Tongue (tissue), 2 donors: ENCODE data around the gene TNRC18. TPM values are rescaled to one million over a fixed set of nuclear protein-coding genes. Genes with fewer than 3 reads are reported as not detected.

Source experiments
- DNase-seq: peaks from one replicate; pipeline ENCODE4 v3.0.0-alpha.2; 2015
- total RNA-seq: library from RNA; depleted of rRNA; stranded (reverse); fragments of >200 nt; gene quantifications from one replicate; pipeline ENCODE4 v1.2.3, GENCODE V29; 2014

Gene TNRC18
- total RNA-seq, 1 donor from 2014 or later = 63.0 TPM

DNA sequence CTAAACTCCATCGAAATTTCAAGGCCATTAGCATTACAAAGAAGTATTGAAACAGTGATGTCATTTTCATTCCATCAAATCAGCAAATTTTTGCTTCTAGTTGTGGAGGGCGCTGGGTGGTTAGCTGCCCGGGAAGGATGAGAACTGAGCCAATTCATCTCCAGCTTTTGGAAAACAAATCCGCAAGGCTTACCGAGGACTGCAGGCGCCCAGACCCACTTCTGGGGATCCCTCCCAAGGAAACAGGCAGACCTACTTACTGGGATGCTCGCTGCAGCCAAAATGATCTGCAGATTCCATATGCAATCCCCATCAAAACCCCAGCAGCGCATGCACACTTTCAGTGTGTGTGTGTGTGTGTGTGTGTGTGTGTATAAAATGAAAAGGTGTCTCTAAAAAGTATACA is 19.2 kb downstream of the TNRC18 start:
- DNase-seq = peak; percentile 36

DNA sequence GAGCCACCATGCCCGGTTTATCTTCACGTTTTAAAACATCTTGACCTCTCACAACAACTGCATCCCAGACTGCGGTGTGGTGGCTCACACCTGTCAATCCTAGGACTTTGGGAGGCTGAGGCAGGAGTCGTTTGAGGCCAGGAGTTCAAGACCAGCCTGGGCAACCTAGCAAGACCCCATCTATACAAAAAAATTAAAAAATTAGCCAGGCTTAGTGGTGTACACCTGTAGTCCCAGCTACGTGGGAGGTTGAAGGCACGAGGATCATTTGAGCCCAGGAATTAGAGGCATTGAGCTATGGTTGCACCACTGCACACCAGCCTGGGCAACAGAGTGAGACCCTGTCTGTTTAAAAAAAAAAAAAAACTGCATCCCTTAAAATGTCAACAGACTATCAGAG is 20.2 kb downstream of the TNRC18 start:
- no peak for DNase-seq

DNA sequence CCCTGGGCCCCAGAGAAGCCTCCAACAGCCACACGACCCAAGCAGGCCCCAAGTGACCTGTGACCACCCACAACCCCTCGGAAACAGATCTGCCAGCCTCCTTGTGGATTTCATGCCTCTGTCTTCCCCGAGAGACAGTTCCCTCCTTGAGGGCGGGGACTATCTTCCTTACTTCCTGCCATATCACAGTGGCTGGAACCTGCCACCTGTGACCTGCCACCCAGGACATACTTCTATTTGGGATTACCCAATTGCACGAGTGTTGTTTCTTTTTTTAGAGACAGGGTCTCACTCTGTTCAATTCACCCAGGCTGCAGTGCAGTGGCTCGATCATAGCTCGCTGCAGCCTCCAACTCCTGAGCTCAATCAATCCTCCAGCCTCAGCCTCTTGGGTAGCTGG is 25.9 kb downstream of the TNRC18 start:
- no peak for DNase-seq

DNA sequence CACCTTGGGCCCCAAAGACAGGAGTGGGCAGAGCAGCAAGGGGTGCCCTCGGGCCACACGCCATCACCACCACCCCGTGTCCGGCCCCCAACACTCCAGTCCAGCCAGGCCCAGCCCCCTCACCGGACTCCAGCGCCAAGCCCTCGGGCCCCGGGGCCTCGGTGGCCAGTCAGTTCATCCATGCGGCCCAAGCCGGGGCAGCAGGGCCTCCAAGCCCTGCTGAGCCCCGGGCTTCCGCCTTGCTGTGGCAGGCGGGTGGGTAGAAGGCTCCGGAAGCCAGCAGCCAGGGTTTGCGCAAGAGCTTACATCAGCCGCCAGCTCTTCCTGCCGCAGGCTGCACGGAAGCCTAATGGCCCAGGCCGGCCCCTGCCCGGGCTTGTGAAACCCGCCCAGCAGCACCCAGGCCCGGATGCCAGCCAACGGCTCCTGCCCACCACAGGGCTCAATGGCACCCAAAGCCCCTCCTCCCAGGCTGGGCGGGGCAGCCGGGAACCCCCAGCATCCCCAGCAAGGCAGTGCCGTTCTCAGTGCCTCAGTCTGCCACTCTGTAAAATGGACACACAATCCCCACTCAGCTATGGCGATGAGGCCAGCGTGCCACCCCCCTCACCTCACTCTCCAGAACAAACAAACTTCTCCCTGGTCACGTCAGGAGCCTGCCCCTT is 26.5 kb downstream of the TNRC18 start:
- peak; percentile 35 for DNase-seq

DNA sequence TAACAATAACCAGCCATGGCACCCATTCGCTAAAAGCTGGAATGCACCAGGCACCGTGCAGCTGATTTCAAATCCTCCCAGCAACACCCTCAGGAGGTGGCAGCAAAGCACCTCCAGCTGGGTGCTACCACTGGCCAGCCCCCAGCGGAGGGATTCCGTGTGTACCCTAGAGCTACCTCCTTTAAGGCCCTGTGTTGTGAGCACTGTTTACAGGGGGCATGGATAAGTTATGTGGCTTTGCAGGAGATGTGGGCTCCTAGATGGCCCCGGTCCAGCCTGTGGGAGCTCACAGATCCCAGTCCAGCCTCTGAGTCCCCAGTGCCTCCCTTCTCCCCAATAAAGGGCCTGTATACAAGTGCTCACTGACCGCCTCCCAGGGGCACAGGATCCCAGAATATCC is 27.1 kb downstream of the TNRC18 start:
- no peak for DNase-seq

DNA sequence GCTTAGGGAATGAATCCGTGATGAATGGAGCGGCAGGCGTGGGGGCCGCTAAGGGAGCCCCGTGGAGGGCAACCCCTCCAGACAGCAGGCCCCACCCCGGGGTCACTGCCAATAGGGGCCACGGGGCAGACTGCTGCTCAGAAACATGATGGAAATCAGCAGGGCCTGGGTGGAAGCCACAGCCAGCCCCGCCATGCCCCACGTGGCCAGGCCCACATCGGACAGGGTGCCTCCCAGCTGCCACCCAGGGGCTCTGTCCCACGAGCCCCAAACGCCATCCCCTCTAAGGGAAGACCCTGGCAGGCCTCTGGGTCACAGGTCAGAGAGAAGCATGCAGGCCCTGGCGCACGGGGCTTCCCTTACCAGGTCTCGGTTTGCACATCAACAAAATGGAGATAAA is 28.4 kb downstream of the TNRC18 start:
- DNase-seq = no peak

DNA sequence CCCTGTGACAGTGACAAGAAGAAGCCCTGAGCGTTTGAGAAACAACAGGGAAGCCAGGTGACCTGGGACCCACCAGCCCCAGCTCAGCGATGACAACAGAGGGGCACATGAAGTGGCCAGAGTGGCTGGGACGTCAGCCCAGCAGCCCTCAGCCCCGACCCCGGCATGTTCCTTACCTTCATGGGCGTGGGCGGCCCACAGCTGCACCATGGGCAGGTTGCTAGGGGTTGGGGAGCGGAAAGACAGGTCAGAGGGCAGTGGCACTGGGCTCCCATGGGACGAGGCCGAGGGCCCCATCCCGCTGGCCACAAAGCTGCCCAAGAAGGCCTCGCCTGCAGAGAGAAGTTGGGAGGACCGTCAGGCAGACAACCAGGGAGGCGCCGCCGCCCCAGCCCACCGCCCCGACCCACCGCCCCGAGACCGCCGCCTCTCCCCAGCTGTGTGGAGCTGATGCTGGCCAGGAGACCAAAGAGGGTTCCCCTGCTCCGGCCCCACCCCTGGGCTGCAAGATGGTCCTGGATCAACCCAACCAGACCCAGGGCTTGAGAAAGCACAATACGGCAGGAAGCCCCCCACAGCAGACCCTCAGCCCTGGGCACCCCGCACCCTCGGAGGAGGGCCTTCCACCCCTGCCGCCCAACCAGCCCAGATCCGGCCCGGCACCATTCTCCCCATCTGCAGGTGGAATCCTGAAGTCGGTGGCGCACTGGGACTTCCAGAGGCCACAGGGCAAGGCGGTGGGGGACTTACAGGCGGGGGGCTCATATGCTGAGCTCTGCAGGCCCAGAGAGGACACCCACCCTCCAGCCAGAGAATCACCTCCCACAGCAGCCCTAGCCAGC is 29.1 kb downstream of the TNRC18 start:
- no peak for DNase-seq

DNA sequence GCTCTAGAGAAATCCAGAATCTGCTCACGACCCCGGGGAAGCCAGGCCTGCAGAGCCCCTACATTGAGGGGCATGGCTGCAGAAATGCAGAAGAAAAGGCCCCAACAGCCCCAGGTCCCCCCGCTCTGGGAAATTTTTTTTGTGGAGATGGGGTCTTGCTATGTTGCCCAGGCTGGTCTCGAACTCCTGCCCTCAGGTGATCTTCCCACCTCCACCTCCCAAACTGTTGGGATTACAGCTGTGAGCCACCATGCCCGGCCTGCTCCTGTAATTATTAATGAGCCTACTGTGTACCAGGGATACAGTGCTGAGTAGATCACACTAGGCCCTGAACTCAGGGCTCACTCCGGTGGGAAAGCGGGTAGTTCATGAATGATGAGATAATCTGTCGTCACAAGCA is 29.9 kb downstream of the TNRC18 start:
- no peak for DNase-seq

DNA sequence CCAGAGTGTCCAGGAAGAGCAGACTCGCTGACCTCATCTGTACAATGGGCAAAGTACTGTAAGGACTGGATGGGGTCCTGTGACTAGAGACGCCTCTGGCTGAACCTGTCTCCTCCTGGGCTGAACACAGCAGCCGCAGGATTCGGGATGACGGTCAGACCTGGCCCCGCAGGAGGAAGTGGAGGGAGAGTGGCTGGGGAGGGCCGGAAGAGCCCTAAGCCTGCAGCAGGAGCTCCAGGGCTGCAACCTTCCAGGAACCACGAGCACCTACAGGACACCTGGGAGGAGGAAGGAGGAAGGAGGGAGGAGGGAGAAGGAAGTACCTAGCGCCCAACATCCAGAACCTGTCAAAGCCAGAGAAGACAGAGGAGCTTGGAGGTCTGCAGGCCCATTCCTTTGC is 30.3 kb downstream of the TNRC18 start:
- no peak for DNase-seq

DNA sequence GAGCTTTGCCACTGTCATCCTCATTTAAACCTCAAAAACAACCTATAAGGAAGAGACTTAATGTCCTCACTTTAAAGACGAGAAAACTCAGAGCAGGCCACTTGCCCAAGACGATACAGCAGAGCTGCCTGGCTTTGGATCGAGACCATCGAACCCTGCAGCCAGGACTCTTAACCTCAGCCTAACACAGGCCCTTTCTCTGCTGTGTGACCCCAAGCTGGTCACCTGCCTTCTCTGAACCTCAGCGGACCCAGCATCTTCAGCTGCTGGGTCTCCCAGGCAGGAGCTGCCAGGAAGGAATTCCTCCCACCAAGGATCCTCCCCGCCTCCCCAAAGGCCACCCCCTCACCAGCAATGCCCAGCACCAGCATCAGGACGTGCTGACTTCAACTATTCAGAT is 32.7 kb downstream of the TNRC18 start:
- no peak for DNase-seq

DNA sequence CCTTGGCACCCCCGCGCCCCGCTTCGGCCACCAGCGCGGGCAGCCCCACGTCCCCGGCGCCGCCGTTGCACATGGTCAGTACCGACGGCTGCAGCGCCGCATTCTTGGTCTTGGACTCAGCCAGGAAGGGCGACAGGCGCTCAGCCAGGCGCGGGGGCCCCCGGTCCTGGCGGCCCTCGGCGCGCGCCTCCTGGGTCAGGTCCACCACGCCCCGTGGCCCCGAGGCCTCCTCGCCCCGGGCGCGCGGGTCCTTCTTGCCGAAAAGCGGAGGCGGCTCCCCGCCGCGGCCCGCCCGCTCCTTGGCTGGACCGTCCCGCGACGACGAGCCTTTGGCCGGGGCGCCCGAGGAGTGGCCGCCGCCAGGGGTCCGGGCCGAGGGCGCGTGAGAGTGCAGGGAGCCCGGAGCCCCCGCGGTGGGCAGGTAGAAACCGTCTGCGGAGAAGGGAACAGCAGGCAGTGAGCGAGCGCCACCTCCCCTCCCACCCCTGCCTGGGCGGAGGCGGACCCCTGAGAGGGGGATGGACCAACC is 34.7 kb downstream of the TNRC18 start:
- DNase-seq = no peak

DNA sequence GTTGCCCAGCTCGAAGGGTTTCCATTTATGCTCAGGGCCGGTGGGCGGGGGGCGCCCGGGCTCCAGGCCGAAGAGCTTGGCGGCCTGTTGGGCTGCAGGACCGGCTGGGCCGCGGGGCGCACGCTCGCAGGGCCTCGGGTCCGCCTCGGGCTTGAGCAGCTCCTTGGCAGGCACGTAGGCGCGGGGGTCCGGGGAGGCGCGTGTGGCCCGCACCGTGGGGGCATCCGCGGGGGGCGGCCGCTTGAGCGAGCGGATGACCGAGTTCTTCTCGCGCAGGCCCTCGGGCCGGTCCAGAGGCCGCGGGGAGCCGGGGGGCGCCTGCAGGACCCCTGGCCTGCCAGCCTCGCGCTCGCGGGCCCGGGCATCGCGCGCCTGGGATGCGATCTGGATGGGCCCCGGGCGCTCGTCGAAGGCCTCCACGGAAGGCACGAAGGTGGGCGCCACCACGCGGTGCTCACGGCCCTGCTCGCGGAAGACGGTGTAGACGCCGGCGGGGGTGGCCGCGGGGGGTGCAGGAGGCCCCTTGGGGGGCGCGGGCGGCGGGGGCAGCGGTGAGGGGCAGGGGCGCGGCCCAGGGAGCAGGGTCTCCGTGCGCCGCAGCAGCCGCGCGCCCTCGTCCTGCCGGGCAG is 35.2 kb downstream of the TNRC18 start:
- no peak for DNase-seq

DNA sequence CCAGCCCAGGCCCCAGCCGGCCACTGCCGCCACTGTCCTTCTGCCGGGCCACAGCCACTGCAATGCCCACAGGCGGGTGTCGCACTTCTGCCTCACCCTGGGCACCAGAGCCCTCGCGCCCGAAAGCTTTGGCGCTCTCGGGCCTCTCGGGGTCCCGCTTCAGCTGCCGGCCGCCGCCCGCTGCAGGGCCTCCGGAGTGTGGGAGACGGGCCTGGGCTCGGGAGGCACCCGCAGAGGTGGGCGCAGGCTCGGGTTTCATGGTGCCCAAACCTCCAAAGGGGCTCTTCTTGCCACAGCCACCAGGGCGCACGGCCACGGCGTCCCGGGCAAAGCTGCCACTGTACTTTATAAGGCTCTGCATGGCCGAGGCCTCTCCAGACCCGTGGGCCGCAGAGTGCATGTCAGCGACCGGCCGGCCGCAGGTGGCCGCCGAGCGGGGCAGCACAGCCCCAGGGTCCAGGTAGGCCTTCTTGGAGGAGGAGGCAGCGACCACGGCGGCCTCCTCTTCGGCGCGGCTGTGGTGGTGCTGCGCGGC is 35.9 kb downstream of the TNRC18 start:
- DNase-seq = no peak

DNA sequence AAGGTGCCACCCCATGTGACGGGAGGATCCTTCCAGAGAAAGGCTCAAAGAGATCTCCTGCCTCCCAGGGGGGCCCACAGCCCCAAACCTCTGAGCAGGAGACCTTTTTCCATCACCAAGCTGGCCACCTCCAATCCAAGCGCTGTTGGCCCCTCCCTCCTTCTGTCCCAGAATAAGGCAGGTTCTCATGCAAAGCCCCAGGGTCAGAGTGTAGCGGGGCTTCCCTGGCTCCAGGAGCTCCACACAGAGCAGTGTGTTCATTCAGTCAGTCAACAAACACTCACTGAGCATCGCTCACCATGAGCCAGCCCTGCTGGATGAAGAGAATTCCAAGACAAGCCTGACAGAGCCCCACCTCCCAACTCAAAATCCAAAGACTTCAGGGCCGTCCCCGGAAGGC is 39.0 kb downstream of the TNRC18 start:
- DNase-seq = no peak

DNA sequence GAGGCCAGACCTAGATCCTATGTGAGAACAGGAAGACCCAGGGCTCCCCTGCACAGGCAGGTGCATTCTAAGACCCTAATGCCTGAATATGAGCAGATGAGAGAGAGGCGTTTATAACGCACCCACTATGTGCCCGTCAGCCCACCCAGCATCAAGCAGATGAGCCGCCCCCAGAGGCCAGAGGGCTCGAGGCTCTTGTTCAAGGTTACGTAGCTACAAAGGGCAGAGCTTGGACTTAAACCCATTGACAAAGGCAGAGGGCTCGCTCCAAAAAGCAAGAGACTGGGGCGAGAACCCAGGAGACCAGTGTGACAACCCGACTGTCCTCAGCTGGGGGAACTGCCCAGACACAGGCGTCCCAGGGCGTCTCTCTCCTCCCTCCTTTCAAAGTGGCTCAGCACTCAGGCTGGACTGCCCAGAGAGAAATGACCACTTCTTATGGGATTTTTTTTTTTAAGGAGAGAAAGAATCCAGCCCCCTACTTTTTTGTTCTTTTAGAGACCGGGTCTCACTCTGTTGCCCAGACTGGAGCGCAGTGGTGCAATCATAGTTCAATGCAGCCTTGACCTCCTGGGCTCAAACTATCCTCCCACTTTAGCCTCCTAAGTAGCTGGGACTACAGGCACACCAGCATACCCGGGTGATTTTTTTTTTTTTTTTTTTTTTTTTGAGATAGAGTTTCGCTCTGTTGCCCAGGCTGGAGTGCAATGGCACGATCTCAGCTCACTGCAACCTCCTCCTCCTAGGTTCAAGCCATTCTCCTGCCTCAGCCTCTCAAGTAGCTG is 40.1 kb downstream of the TNRC18 start:
- DNase-seq = no peak

DNA sequence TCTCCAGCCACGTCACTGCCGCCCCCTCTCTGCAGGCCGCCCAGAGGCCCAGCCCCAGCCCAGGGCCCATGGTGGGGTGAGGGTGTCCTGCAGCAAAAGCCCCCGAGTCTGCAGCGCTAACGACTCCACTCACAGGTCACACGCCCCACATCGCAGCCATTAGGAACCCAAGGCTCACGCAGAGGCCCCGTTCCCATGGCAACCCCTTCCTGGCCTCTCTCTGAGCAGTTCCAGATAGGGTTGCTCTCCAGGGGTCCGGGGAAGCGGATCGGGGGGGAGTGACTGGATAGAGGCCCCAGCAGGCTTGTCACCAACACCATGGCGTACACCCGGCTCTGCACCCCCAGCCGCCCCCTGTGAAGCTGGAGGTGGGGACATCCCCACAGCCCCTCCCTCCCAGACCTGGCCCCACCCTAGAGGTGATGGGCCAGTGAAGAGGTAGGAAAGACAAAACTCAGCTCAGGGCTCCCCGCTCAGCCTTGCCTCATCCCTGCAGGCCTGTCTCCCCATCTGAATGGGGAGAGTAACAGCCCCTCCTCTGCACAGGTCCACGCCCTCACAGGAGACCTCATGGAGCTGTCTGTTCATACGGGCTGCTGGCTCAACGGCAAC is 41.2 kb downstream of the TNRC18 start:
- DNase-seq = peak; percentile 77

DNA sequence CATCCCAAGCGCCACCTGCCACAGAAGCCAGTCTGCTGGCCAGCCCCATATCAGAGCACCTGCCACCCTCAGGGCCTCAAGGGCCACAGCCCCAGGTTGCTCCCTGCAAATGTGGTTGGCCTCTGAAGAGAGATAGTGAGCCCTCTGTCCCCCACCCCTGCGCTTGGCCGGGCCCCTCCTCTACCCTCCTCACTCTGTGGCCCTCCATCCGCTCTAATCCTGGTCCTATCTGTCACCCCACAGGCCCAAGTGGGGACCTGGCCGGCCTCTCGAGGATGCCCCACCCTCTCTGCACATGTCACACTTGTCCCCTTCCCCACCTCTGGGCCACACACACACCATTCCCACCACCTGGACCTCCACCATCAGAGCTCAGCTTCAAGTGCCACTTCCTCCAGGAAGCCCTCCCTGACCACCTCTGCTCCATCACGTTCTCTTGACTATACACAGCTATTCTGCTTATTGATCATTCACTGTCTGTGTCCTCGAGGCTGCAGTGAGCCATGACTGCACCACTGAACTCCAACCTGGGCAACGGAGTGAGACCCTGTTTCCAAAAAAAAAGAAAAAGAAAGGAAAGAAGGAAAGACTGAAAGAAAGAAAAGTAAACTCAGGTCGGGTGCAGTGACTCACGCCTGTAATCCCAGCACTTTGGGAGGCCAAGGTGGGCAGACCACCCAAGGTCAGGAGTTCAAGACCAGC is 42.4 kb downstream of the TNRC18 start:
- DNase-seq = no peak

DNA sequence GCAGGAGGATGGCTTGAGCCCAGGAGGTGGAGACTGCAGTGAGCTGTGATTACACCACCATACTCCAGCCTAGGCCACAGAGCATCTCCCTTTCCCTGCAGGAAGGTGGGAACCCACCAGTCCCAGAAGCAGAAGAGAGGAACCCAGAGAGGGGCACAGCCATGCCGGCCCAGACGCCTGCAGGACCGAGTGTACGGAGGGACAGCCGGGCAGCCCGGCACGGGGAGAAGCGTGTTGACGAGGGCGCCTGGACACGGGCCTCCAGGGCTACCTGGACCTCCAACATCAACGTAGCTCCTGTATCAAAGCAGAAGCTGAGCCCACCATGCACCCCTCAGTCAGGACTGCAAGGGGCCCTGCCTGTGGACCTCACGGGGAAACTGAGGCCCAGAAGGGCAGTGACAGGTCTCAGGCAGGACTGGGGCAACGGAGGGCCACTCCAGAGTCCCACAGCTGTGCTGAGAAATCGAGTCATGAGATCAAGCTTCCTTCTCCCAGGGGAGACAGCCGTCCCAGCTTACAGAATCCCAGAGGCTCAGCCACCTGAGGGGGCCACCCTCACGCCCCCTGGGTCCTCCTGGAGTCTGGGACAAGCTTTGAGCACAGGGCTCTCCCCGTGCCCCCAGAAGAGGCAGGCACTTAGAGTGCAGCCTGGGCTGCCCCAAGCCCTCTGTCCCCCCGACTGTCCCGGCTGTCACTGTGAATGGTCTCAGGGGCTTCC is 43.1 kb downstream of the TNRC18 start:
- DNase-seq = no peak

DNA sequence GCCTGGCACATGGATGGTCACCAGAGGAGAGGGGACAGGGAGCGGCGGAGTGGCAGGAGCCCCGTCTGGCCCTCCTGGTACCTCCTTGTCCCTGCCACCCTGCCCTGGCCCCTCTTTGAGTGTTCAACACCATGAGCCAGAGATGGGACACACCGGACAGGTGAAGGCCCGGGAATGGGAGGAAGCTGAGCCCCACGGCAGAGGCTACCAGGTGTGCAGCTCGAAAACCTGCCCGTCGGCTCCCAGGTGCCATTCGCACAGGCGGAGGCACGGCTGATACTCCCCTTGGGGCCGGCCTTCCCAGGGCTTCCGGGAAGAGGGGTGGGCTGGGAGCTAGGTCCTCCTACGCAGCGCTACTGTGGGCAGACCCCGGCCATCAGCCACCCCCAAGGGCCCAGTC is 44.1 kb downstream of the TNRC18 start:
- DNase-seq = no peak

DNA sequence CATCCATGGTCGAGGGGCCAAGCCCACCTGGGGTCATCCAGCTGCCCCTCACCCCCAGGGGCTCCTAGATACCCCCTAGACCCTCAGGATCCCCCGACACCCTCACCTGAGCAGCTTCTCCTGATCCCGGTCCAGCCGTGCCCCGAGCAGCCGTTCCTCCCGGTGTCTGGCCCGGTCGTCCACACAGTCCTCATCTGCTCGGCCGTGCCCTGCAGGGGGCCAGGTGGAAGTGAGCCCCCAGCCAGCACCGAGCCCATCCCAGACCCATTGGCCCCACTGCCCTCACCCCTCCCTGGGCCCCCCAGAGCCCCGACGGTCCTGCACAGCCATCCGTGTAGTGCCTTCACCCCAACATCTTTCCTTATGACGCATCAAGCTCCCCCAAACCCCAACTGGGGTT is 45.8 kb downstream of the TNRC18 start:
- no peak for DNase-seq
